ENCODE results near the gene REXO1. TPM values are rescaled to one million over a fixed set of nuclear protein-coding genes. Genes with fewer than 3 reads are reported as not detected.

Gene REXO1
- total and polyA plus RNA-seq, 9 of the 15 experiments (the other 6 are each of a cell fraction or from before 2014, with no cell fraction given) = 0.04 to 63.3 (median 15.8) TPM

- TF ChIP-seq E2F1 (CRISPR knock-in tag; IDR thresholded peaks at IDR 0.05) = no peak
- peak in 1 of 2 experiments; percentile 71; a peak in 1 of 3 replicates for TF ChIP-seq CBX3 (IDR thresholded peaks at IDR 0.05; ENCODE audit: borderline replicate concordance in 1 of 2, low read length in 2 of 2)
- TF ChIP-seq RB1 (IDR thresholded peaks at IDR 0.05; ENCODE audit: low read depth) = peak; percentile 85
- TF ChIP-seq TEAD1 (CRISPR knock-in tag; IDR thresholded peaks at IDR 0.05) = peak in 1 of 2 experiments; percentile 36; a peak in 1 of 4 replicates
- TF ChIP-seq SNIP1 (IDR thresholded peaks at IDR 0.05; ENCODE audit: low read depth) = no peak
- TF ChIP-seq ZC3H4 (CRISPR knock-in tag; IDR thresholded peaks at IDR 0.05; ENCODE audit: borderline replicate concordance) = no peak
- TF ChIP-seq CREB1 (IDR thresholded peaks at IDR 0.05) = peak; percentile 21
- TF ChIP-seq CREB1 (CRISPR knock-in tag; IDR thresholded peaks at IDR 0.05) = peak; percentile 68; the same call in 1 of the 2 replicates
- peak; percentile 45; the same call in 1 of the 2 replicates for TF ChIP-seq HCFC1 (IDR thresholded peaks at IDR 0.05; ENCODE audit: low read depth, low read length)
- TF ChIP-seq, protein P1, sequence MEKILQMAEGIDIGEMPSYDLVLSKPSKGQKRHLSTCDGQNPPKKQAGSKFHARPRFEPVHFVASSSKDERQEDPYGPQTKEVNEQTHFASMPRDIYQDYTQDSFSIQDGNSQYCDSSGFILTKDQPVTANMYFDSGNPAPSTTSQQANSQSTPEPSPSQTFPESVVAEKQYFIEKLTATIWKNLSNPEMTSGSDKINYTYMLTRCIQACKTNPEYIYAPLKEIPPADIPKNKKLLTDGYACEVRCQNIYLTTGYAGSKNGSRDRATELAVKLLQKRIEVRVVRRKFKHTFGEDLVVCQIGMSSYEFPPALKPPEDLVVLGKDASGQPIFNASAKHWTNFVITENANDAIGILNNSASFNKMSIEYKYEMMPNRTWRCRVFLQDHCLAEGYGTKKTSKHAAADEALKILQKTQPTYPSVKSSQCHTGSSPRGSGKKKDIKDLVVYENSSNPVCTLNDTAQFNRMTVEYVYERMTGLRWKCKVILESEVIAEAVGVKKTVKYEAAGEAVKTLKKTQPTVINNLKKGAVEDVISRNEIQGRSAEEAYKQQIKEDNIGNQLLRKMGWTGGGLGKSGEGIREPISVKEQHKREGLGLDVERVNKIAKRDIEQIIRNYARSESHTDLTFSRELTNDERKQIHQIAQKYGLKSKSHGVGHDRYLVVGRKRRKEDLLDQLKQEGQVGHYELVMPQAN (IDR thresholded peaks at IDR 0.05; ENCODE audit: borderline replicate concordance) = no peak
- TF ChIP-seq TBP (optimal IDR thresholded peaks at IDR 0.05; ENCODE audit: low read depth, low read length) = peak; percentile 18
- peak; percentile 13; the same call in 1 of the 2 replicates for TF ChIP-seq RNF2 (IDR thresholded peaks at IDR 0.05)
- TF ChIP-seq ETV5 (CRISPR knock-in tag; IDR thresholded peaks at IDR 0.05; ENCODE audit: low read depth) = peak; percentile 68; the same call in 1 of the 2 replicates
- peak; percentile 37; the same call in 1 of the 2 replicates for TF ChIP-seq ZKSCAN1 (IDR thresholded peaks at IDR 0.05; ENCODE audit: low read depth, low read length)
- TF ChIP-seq ZNF76 (CRISPR knock-in tag; IDR thresholded peaks at IDR 0.05; ENCODE audit: borderline replicate concordance) = 0 out of 2 replicates have a peak, but pooled peaks have one; percentile 37
- TF ChIP-seq, protein P2, sequence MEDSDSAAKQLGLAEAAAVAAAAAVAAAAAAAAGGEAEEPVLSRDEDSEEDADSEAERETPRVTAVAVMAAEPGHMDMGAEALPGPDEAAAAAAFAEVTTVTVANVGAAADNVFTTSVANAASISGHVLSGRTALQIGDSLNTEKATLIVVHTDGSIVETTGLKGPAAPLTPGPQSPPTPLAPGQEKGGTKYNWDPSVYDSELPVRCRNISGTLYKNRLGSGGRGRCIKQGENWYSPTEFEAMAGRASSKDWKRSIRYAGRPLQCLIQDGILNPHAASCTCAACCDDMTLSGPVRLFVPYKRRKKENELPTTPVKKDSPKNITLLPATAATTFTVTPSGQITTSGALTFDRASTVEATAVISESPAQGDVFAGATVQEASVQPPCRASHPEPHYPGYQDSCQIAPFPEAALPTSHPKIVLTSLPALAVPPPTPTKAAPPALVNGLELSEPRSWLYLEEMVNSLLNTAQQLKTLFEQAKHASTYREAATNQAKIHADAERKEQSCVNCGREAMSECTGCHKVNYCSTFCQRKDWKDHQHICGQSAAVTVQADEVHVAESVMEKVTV (CRISPR knock-in tag; IDR thresholded peaks at IDR 0.05) = 0 out of 2 replicates have a peak, but pooled peaks have one; percentile 9
- no peak for TF ChIP-seq ZNF586 (CRISPR knock-in tag; conservative IDR thresholded peaks at IDR 0.05)
- TF ChIP-seq NBN (IDR thresholded peaks at IDR 0.05; ENCODE audit: low read depth) = peak; percentile 74
- peak; percentile 20; the same call in 1 of the 2 replicates for TF ChIP-seq PKNOX1 (IDR thresholded peaks at IDR 0.05)
- TF ChIP-seq BHLHE40 (IDR thresholded peaks at IDR 0.05; ENCODE audit: low read length) = peak; percentile 96
- TF ChIP-seq PTBP1 (IDR thresholded peaks at IDR 0.05; ENCODE audit: low read depth, low read length) = no peak
- TF ChIP-seq HNRNPL (IDR thresholded peaks at IDR 0.05; ENCODE audit: low read depth, low read length) = peak; percentile 75; the same call in 1 of the 2 replicates
- no peak for TF ChIP-seq KAT2B (IDR thresholded peaks at IDR 0.05; ENCODE audit: low read depth, low read length)
- TF ChIP-seq TCF3 (CRISPR knock-in tag; IDR thresholded peaks at IDR 0.05) = 0 out of 2 replicates have a peak, but pooled peaks have one; percentile 13
Measured at GRCh38 chr19:1853295-1854038, 5.2 kb upstream of the REXO1 start (continued).

All from K562 (cell line).